ENCODE data around the gene ERFL. TPM values are rescaled to one million over a fixed set of nuclear protein-coding genes. Genes with fewer than 3 reads are reported as not detected.

Gene ERFL
- polyA plus RNA-seq, 2 donors, result 0.07 to 0.24 TPM

DNA sequence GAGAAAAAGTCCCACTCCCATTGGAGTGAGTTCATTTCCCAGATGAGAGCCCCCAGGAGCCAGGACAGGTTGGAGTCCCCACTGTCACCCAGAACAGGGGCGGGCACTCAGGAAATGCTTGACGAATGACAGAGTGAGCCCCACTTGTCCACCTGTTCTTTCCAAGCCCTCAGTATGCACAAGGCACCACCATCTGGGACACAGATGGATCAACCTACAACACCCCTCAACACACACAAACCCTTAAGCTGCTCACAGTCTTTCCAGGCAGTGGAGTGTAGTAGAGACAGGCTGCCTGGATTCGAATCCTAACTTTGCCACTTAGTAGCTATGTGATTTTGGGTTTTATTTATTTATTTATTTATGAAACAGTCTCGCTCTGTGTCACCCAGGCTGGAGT is 37.3 kb downstream of the ERFL start:
- Histone ChIP-seq H3K27ac (ENCODE audit: low read depth in 2 of 2, low read length in 1 of 2) (no peak overlapping the region), H3K27me3 (ENCODE audit: control insufficient read depth in 1 of 2, insufficient read depth in 2 of 2, low read length in 2 of 2) (no peaks in the 10 kb centered on the region), H3K36me3 (ENCODE audit: control insufficient read depth in 2 of 2, insufficient read depth in 2 of 2, low read length in 1 of 2) (peaks cover 14 to 45% of the 10 kb centered on the region in 2 donors), H3K9me3 (ENCODE audit: control insufficient read depth in 2 of 2, insufficient read depth in 1 of 2, low read depth in 1 of 2, low read length in 1 of 2) (no peaks in the 10 kb centered on the region), H3K4me1 (ENCODE audit: control insufficient read depth in 2 of 2, insufficient read depth in 2 of 2, low read length in 1 of 2) (no peaks in the 10 kb centered on the region), H3K4me3 (ENCODE audit: low read depth in 1 of 2, low read length in 2 of 2) (no peak overlapping the region)
- WGBS, 2 donors, result 94% methylated on average over 4 of the region's 4 CpGs

DNA sequence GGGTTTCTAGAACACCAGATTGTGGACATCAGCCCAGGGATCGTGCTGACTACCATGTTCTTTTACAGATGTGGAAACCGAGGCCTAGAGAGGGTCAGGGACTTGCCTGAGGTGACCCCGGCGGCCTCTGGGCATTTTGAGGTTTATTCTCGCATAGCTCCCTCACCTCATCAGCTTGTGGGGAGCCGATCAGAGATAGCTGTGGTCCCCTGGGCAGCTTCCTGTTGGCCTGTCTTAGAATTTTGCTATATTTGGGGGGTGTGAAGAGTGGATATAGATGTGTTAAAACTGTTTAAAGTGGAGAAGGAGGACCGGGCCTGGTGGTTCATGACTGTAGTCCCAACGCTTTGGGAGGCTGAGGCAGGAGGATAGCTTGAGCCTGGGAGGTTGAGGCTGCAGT is 38.4 kb downstream of the ERFL start:
- Histone ChIP-seq H3K36me3 (ENCODE audit: control insufficient read depth in 2 of 2, insufficient read depth in 2 of 2, low read length in 1 of 2) (peaks cover 12 to 35% of the 10 kb centered on the region in 2 donors), H3K27ac (ENCODE audit: low read depth in 2 of 2, low read length in 1 of 2) (no peak overlapping the region)
- WGBS, 2 donors, result 89 to 92% methylated on average over 8 of the region's 8 CpGs

DNA sequence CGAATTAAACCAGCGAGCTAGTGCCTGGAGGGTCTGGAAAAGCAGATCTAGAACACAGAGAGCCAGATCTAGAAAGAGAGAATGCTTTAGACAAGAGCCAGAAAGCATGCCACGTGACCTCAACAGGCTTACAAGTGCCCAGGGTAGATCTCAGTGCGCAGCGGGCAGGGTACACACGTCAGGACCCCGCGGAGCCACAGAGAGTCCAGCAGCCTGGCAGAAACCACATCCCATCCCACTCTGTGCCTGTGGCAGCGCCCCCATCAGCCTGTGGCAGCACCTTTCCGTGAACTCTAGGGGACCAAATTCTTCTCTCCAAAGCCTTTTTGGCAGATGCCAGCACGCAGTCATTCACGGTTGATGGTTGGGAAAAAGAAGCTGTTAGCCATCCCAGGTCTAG is 39.3 kb downstream of the ERFL start:
- Histone ChIP-seq H3K4me1 (ENCODE audit: control insufficient read depth in 2 of 2, insufficient read depth in 2 of 2, low read length in 1 of 2) (peaks cover 0 to 3% of the 10 kb centered on the region in 2 donors), H3K27ac (ENCODE audit: low read depth in 2 of 2, low read length in 1 of 2) (no peak overlapping the region), H3K36me3 (ENCODE audit: control insufficient read depth in 2 of 2, insufficient read depth in 2 of 2, low read length in 1 of 2) (peaks cover 6 to 27% of the 10 kb centered on the region in 2 donors), H3K9me3 (ENCODE audit: control insufficient read depth in 2 of 2, insufficient read depth in 1 of 2, low read depth in 1 of 2, low read length in 1 of 2) (no peaks in the 10 kb centered on the region), H3K27me3 (ENCODE audit: control insufficient read depth in 1 of 2, insufficient read depth in 2 of 2, low read length in 2 of 2) (no peaks in the 10 kb centered on the region), H3K4me3 (ENCODE audit: low read depth in 1 of 2, low read length in 2 of 2) (no peak overlapping the region)
- WGBS, 2 donors, result 73 to 84% methylated on average over 12 of the region's 12 CpGs

More for the DNA sequence above, 38.4 kb downstream of the ERFL start:
- peaks cover 0 to 3% of the 10 kb centered on the region in 2 donors for H3K4me1 ChIP-seq (ENCODE audit: control insufficient read depth in 2 of 2, insufficient read depth in 2 of 2, low read length in 1 of 2)
- H3K4me3 ChIP-seq (ENCODE audit: low read depth in 1 of 2, low read length in 2 of 2), result no peak overlapping the region
- no peaks in the 10 kb centered on the region for H3K27me3 ChIP-seq (ENCODE audit: control insufficient read depth in 1 of 2, insufficient read depth in 2 of 2, low read length in 2 of 2)
- H3K9me3 ChIP-seq (ENCODE audit: control insufficient read depth in 2 of 2, insufficient read depth in 1 of 2, low read depth in 1 of 2, low read length in 1 of 2), result no peaks in the 10 kb centered on the region

DNA sequence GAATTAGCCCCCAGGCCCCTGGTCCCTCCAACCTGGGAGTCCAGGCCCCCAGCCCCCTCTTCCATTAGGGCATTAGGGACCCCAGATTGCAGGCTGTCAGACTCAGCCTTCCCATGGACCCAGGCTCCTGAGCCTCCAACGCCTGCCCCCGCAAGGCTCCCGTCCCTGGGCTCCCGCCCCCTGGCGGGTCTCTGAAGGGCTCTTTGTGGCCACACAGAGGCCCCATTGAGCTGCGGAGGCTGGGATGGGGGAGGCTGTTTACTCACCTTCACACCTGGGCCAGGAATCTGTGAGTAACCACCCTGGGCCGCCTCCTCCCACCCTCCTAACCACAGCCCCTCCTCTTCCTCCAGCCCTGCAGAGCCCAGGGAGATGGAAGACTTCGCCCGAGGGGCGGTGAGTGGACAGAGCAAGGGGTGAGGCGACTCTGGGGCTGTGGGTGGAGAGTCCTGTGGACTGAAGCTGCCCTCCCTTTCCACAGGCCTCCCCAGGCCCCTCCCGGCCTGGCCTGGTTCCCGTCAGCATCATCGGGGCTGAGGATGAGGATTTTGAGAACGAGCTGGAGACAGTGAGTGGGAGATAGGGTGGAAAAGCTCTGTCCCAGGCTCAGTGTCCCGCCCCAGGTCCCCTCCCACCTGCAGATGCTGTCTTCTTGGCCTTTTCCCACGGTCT is 40.4 kb downstream of the ERFL start:
- H3K36me3 ChIP-seq (ENCODE audit: control insufficient read depth in 2 of 2, insufficient read depth in 2 of 2, low read length in 1 of 2), result peaks cover 6 to 27% of the 10 kb centered on the region in 2 donors
- 38 to 56% methylated on average over 17 of the region's 17 CpGs for WGBS, 2 donors
- H3K9me3 ChIP-seq (ENCODE audit: control insufficient read depth in 2 of 2, insufficient read depth in 1 of 2, low read depth in 1 of 2, low read length in 1 of 2), result no peaks in the 10 kb centered on the region
- H3K27ac ChIP-seq (ENCODE audit: low read depth in 2 of 2, low read length in 1 of 2), result peak overlapping the region; percentile 63 to 80
- H3K4me3 ChIP-seq (ENCODE audit: low read depth in 1 of 2, low read length in 2 of 2), result peak overlapping the region in 1 of 2 donors; percentile 26
- no peaks in the 10 kb centered on the region for H3K27me3 ChIP-seq (ENCODE audit: control insufficient read depth in 1 of 2, insufficient read depth in 2 of 2, low read length in 2 of 2)
- H3K4me1 ChIP-seq (ENCODE audit: control insufficient read depth in 2 of 2, insufficient read depth in 2 of 2, low read length in 1 of 2), result peaks cover 0 to 3% of the 10 kb centered on the region in 2 donors

DNA sequence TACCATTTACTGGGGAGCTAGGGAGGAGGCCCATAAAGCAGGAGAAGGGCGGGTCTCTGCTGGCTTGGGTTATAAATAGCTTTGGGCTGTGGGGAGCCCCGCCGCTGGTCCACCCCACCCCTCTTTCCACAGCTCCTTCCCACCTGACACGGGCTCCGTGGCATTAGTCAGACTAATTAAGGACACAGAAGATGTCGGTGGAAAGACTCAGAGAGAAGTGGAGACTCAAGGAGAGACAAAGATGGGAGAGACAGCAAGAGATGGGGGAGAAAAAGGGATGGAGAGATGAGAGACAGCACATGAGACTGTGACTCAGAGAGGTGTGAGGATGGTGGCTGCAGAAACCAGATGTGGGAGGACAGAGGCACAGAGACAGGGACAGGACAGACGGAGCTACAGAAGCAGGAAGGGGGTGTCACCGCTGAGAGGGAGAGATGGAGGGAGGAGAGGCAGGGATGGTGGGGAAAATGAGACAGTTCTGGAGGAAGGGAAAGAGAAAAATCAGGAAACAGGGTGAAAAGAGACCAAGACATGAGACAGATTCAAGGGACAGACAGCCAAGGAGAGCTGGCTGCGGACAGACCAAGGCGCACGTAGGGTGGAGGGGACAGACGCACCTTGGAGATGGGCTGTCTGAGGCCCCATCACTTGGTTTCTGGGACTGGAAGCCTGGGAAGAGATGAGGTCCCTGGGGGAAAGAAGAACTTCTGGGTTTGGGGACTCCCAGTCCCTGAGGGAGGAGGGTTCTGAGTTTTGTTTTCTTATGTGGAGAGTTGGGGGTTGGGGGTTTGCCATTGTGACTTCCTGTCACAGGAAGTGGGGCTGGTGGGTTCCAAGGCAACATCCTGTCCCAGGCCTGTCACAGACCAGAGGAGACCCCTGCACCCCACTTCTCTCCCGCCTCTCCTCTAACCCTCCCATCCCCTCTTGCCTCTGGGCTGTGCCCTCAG is 41.2 kb downstream of the ERFL start:
- peaks cover 0 to 8% of the 10 kb centered on the region in 2 donors for H3K4me1 ChIP-seq (ENCODE audit: control insufficient read depth in 2 of 2, insufficient read depth in 2 of 2, low read length in 1 of 2)
- H3K27ac ChIP-seq (ENCODE audit: low read depth in 2 of 2, low read length in 1 of 2), result peak overlapping the region; percentile 63 to 80
- H3K4me3 ChIP-seq (ENCODE audit: low read depth in 1 of 2, low read length in 2 of 2), result peak overlapping the region; percentile 1 to 7
- no peaks in the 10 kb centered on the region for H3K9me3 ChIP-seq (ENCODE audit: control insufficient read depth in 2 of 2, insufficient read depth in 1 of 2, low read depth in 1 of 2, low read length in 1 of 2)
- H3K27me3 ChIP-seq (ENCODE audit: control insufficient read depth in 1 of 2, insufficient read depth in 2 of 2, low read length in 2 of 2), result no peaks in the 10 kb centered on the region
- peaks cover 1 to 20% of the 10 kb centered on the region in 2 donors for H3K36me3 ChIP-seq (ENCODE audit: control insufficient read depth in 2 of 2, insufficient read depth in 2 of 2, low read length in 1 of 2)
- WGBS, 2 donors, result 51 to 54% methylated on average over 13 of the region's 13 CpGs

DNA sequence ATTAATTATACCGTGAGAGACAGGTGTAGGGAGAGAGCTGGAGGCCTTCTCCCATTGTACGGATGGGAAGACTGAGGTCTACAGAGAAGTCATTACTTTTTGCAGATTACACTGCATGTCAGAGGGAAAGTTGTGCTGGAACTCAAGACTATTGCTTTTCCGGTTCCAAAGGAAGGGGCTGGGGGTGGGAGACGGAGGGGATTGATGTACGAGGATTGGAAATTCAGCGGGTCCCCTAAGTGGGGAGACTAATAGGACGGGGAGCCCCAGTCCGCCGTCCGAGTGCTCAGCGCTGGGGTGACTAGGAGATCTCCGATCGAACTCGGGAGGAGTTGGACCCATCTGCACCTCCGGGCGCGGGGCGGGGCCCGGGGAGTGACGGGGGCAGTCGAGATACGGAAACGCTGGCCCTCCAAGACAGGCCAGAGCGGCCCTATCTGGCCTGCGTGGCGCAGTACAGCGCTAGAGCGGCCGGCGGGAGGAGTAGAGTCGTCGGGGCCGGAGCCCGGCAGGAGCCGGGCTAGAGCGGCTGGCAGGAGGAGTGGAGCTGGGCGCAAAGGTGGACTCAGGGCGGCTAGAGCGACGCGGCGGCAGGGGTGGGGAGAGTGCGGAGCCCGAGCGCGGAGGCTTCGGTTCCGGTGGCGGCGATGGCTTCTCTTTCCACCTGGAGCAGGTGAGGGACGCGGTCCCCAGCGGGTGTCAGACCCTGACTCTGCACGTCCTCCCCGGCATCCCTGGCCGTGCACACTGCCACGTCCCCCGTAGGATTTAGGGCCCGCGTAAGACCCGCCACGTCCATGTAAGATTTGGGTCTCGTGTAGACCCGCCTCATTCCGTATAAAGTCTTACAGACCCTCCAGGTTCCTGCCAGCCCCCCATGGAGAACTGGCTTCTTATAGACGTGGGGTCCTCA is 44.2 kb downstream of the ERFL start:
- H3K9me3 ChIP-seq (ENCODE audit: control insufficient read depth in 2 of 2, insufficient read depth in 1 of 2, low read depth in 1 of 2, low read length in 1 of 2), result no peaks in the 10 kb centered on the region
- H3K36me3 ChIP-seq (ENCODE audit: control insufficient read depth in 2 of 2, insufficient read depth in 2 of 2, low read length in 1 of 2), result peaks cover 0 to 9% of the 10 kb centered on the region in 2 donors
- peaks cover 0 to 8% of the 10 kb centered on the region in 2 donors for H3K4me1 ChIP-seq (ENCODE audit: control insufficient read depth in 2 of 2, insufficient read depth in 2 of 2, low read length in 1 of 2)
- 1% methylated on average over 50 to 66 of the region's 66 CpGs for WGBS, 2 donors
- H3K27me3 ChIP-seq (ENCODE audit: control insufficient read depth in 1 of 2, insufficient read depth in 2 of 2, low read length in 2 of 2), result no peaks in the 10 kb centered on the region
- H3K27ac ChIP-seq (ENCODE audit: low read depth in 2 of 2, low read length in 1 of 2), result peak overlapping the region; percentile 90 to 91
- H3K4me3 ChIP-seq (ENCODE audit: low read depth in 1 of 2, low read length in 2 of 2), result peak overlapping the region; percentile 78 to 88

DNA sequence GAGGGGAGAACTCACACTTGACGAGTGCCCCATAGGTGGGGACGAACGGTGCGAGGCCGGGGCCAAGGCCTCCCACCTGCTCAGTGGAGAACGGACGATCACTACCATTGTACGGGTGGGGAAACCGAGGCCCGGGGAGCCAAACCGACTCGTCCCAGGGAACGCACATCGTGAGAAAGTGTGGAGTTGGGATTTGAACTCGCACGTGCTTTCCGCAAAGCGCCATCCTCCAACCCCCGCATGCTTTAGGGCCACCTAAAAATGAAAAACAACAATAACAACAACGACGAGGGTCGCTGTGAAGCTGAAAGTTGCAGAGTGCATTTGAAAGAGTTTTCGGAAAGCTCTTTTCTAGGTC is 44.8 kb downstream of the ERFL start:
- Histone ChIP-seq H3K27ac (ENCODE audit: low read depth in 2 of 2, low read length in 1 of 2) (peak overlapping the region; percentile 90 to 91), H3K4me1 (ENCODE audit: control insufficient read depth in 2 of 2, insufficient read depth in 2 of 2, low read length in 1 of 2) (peaks cover 0 to 8% of the 10 kb centered on the region in 2 donors), H3K9me3 (ENCODE audit: control insufficient read depth in 2 of 2, insufficient read depth in 1 of 2, low read depth in 1 of 2, low read length in 1 of 2) (no peaks in the 10 kb centered on the region), H3K27me3 (ENCODE audit: control insufficient read depth in 1 of 2, insufficient read depth in 2 of 2, low read length in 2 of 2) (no peaks in the 10 kb centered on the region), H3K4me3 (ENCODE audit: low read depth in 1 of 2, low read length in 2 of 2) (peak overlapping the region; percentile 78 to 88), H3K36me3 (ENCODE audit: control insufficient read depth in 2 of 2, insufficient read depth in 2 of 2, low read length in 1 of 2) (peaks cover 0 to 4% of the 10 kb centered on the region in 2 donors)
- WGBS, 2 donors, result 0 to 1% methylated on average over 23 of the region's 23 CpGs

DNA sequence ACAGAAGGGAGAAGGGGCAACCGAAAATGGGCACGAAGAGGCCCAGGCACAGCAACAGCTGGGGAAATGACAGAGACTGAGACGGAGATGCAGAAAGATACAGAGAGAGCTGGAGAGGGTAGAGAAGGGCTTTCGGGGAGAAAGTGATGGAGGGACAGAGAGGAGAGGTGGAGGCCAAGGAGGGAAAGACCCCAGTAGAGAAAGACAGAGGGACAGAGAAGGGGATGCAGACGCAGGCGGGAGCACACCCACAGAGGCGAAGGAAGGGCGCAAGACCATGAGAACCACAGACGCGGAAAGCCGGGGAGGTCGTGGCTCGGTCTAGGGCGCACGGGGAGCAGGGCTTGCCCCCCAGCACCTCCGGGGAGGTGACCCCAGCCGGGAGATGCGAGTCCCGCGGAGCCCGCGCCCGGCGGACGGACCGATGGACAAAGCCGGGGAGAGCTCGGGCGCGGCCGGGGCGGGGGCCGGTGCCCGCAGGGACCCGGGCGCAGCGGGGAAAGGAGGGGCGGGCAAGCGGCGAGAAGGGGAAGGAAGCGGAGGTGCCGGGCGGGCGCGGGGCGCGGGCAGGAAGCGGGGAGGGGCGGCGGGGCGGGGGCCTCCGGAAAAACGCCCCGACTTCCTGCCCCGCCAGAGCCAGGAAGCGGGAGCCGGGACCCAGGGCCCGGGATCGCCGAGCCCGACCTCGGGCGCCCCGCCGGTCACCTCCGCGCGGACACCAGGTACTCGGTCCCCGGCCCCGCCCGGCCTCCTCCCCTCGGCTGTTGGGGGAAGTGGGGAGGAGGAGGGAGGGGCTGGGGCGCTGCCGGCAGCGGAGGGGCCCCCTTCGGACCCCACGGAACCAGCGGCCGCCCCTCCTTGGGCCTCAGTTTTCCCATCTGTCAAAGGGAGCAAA is 45.4 kb downstream of the ERFL start, which contains the start of gene ARHGEF1:
Gene ARHGEF1, plus strand, starts transcription at position 617 of the 895 bp plus-strand sequence. CDS start 4,899 bp downstream, outside the sequence.
- H3K9me3 ChIP-seq (ENCODE audit: control insufficient read depth in 2 of 2, insufficient read depth in 1 of 2, low read depth in 1 of 2, low read length in 1 of 2), result no peaks in the 10 kb centered on the region
- no peaks in the 10 kb centered on the region for H3K36me3 ChIP-seq (ENCODE audit: control insufficient read depth in 2 of 2, insufficient read depth in 2 of 2, low read length in 1 of 2)
- H3K27ac ChIP-seq (ENCODE audit: low read depth in 2 of 2, low read length in 1 of 2), result peak within 1 kb of the TSS; percentile 90 to 91
- WGBS, 2 donors, result 1 to 3% methylated on average over 52 to 80 of the region's 80 CpGs
- H3K27me3 ChIP-seq (ENCODE audit: control insufficient read depth in 1 of 2, insufficient read depth in 2 of 2, low read length in 2 of 2), result no peaks in the 10 kb centered on the region
- H3K4me3 ChIP-seq (ENCODE audit: low read depth in 1 of 2, low read length in 2 of 2), result peak within 1 kb of the TSS; percentile 78 to 88
- peaks cover 0 to 10% of the 10 kb centered on the region in 2 donors for H3K4me1 ChIP-seq (ENCODE audit: control insufficient read depth in 2 of 2, insufficient read depth in 2 of 2, low read length in 1 of 2)
